DMS153 (cell line): ENCODE measurements around the gene GAL.
"Not testable (repeated sequence)": the region's sequence is repeated elsewhere in the genome, so short reads cannot be mapped to it uniquely, and the experiment has no call there.

ENCODE experiments used
- DNase-seq: peaks from one replicate; lab custom pipeline; 2025; lab: John Stamatoyannopoulos, UW

GAL gene

GRCh38 chr11:68684385-68685356 is at the start of gene GAL:
GAL (plus strand) TSS chr11:68684544; CDS start chr11:68684924, 380 bp downstream.
- no peak for DNase-seq

GRCh38 chr11:68634606-68635005 is 49.7 kb upstream of the GAL start:
- DNase-seq = not testable (repeated sequence)

- not testable (repeated sequence) for DNase-seq
Measured at GRCh38 chr11:68635172-68635571, 49.2 kb upstream of the GAL start.

- not testable (repeated sequence) for DNase-seq
Measured at GRCh38 chr11:68635883-68636282, 48.5 kb upstream of the GAL start.

GRCh38 chr11:68639322-68639721 is 45.0 kb upstream of the GAL start:
- DNase-seq = not testable (repeated sequence)

GRCh38 chr11:68641880-68642279 is 42.5 kb upstream of the GAL start:
- DNase-seq = no peak

- peak; percentile 2 for DNase-seq
Measured at GRCh38 chr11:68643585-68643984, 40.8 kb upstream of the GAL start.

GRCh38 chr11:68646832-68647231 is 37.5 kb upstream of the GAL start:
- DNase-seq = no peak

GRCh38 chr11:68649851-68650555 is 34.3 kb upstream of the GAL start:
- DNase-seq = no peak

- DNase-seq = no peak
Measured at GRCh38 chr11:68650801-68651200, 33.5 kb upstream of the GAL start.

- DNase-seq = no peak
Measured at GRCh38 chr11:68651208-68651984, 32.9 kb upstream of the GAL start.

GRCh38 chr11:68651985-68652682 is 32.2 kb upstream of the GAL start:
- DNase-seq = no peak

- DNase-seq = no peak
Measured at GRCh38 chr11:68652683-68653156, 31.6 kb upstream of the GAL start.

GRCh38 chr11:68653486-68654430 is 30.6 kb upstream of the GAL start:
- DNase-seq = no peak

- no peak for DNase-seq
Measured at GRCh38 chr11:68654978-68655377, 29.4 kb upstream of the GAL start.

GRCh38 chr11:68655406-68655805 is 28.9 kb upstream of the GAL start:
- DNase-seq = no peak

GRCh38 chr11:68655806-68656205 is 28.5 kb upstream of the GAL start:
- DNase-seq = no peak

- DNase-seq = no peak
Measured at GRCh38 chr11:68657021-68657780, 27.1 kb upstream of the GAL start.

GRCh38 chr11:68658097-68658496 is 26.2 kb upstream of the GAL start:
- no peak for DNase-seq

GRCh38 chr11:68658661-68659060 is 25.7 kb upstream of the GAL start:
- no peak for DNase-seq
